Activated T-cell treated with anti-CD3 and anti-CD28 coated beads, Interleukin-2, amount 50 U/mL, for 1 hour (primary cell): Measurements from ENCODE around the gene FGD3.
"Not testable (repeated sequence)": the region's sequence is repeated elsewhere in the genome, so short reads cannot be mapped to it uniquely, and the experiment has no call there.

Source experiments
- DNase-seq: peaks from one replicate; pipeline ENCODE4 v3.0.0-alpha.2; 2020

FGD3 gene

DNA sequence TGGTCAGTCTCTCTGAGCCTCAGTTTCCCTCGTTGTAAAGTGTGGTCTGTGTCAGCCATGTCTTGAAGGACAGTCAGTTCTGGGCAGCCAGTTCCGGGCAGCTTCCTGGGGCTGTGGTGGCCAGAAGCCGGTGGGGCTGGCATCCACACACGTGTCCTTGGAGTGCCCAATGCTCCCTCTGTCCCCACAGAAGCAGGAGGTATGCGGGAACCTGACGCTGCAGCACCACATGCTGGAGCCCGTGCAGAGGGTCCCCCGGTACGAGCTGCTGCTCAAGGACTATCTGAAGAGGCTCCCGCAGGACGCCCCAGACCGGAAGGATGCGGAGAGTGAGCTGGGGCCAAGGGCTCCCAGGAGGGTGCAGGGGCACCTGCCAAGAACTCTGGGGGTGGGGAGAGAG, 62.7 kb downstream of the FGD3 start:
- DNase-seq = no peak

DNA sequence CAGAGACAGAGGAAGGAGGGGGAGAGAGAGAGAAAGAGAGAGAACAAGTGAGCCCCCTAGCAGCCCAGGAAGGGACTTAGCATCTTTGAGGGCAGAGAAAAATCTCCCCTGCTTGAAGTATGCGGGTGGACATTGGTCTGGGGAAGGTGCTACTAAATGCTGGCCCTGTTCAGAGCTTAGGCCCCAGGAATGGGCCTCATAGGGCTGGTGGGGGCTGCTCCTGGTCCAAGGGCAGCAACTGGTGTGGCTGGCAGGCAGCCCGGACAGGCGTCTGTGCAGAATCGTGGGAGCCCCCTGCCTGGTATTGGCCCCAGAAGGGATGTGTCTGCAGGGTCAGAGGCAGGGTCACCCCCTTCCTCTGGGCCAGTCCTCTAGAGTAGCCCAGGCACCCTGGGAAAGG, 63.4 kb downstream of the FGD3 start:
- no peak for DNase-seq

DNA sequence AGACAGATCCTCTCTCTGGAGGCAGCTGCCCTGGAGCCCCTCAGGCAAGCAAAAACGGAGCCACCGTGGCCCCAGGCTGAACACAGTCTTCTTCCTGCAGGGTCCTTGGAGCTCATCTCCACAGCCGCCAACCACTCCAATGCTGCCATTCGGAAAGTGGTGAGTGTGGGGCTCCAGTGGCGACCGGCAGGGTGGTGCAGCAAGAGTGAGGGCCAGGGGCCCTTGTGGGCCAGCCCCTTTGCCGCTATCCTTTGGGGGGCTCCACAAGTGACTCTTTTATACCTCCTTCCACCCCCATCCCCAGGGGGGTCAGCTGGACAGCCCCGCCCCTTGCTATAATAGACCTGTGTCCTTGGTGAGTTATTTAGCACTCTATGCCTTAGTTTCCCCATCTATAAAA, 63.8 kb downstream of the FGD3 start:
- no peak for DNase-seq

DNA sequence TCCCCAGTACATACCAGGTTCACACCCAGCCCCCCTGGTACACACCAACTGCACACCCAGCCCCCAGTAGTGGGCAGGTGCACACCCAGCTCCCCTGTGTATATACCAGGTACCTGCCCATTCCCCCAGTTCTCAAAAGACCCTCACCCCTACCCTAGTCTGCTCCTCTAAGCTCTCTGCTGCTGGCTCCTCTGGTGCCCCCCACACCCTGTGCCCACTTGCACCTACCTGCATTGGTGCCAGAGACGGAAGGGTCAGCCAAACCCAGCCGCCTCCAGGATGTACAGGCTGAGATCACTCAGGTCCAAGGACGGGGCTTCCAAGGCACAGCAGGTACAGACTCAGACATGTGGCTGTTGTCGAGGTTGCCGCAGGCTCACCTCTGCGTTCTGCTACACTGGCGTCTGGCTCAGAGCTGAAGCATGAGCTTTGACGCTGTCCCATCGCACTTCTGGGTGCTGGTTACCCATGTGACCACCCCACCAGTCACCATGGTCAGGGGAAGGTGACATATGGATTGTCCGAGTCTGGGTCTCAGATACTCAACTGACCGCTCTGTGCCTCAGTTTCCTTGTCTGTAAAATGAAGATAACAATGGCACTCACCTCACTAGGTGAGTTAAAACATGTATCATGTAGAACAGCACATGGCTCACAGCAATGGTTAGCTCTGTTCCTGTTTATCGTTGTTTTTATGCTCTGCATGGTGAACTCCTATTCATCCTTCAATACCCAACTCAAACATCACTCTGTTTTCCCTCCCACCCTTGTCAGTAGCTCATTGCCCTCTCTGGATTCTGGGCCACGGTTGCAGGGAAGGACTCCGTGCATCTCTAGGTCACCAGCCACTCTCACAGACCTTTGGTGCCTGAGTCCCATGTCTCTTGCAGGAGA, 65.9 kb downstream of the FGD3 start:
- no peak for DNase-seq

DNA sequence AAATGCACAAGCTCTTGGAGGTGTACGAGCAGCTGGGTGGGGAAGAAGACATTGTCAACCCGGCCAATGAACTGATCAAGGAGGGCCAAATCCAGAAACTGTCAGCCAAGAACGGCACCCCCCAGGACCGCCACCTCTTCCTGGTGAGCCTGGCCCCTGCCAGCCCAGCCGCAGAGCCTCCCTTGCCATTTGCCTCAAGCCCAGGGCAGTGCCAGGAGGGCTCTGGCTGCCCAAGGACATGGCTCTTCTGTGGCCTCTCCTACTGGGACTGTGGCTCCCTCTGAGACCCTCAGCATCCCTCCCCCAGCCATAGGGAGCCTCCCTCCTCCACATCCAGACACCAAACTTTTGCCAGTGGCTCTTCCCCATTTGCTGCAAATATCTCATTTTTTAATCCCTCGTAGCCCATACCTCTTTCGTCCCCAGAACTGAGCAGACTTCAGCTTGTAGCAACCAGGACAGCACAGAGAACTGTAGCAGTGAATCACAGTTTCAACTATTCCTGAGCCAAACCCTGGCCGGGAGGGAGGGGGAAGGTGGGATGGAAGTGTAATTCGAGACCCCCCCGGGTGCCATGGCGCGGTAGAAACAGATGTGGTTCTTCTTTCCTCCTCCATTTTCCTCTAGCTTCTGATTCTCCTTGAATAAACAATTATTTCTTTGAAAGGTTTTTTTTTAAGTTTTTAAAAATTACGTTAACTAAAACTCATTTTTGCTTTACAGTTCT, 66.7 kb downstream of the FGD3 start:
- DNase-seq = no peak

DNA sequence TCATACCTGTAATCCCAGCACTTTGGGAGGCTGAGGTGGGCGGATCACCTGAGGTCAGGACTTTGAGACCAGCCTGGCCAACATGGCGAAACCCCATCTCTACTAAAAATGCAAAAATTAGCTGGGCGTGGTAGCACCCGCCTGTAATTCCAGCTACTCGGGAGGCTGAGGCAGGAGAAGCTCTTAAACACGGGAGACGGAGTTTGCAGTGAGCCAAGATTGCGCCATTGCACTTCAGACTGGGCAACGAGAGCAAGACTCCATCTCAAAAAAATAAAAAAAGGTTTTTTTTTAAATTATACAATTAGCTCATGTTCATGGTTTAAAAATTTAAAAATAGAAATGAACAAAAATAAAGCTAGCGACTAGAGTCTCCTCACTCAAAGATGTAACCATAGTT, 67.9 kb downstream of the FGD3 start:
- DNase-seq = not testable (repeated sequence)

DNA sequence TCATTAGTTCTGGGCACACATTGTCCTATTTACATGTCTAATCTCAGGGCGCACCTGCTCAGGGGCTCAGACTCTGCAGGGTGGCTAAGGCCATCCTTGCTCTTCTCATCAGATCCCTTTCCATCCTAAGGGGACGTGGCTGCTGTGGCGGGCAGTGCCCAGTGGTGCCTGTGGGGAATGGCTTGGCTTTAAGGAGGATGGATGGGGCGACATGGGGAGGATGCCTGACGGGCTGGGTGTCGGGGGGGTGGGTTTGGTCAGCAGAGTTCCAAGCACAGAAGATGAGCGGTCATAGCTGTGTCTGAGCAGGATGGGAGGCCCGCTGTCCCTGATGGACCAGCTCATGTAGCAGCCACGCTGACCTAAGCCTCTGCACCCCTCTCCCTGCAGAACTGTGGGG, 70.3 kb downstream of the FGD3 start:
- no peak for DNase-seq

DNA sequence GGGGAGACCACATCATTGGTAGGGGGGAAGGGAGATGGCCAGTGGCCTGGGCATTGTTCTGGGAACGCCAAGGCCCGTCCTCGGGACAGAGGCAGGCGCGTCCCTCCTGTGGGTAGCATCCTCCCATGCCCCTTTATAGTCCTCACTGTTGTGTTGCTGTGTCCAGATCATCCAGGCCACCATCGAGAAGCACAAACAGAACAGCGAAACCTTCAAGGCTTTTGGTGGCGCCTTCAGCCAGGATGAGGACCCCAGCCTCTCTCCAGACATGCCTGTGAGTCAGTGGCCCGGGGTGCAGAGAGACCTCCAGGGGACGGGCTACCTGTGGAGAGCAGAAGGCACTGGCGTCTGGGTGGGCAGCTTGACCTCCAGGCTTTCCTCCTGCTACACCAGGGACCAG, 72.8 kb downstream of the FGD3 start:
- no peak for DNase-seq

DNA sequence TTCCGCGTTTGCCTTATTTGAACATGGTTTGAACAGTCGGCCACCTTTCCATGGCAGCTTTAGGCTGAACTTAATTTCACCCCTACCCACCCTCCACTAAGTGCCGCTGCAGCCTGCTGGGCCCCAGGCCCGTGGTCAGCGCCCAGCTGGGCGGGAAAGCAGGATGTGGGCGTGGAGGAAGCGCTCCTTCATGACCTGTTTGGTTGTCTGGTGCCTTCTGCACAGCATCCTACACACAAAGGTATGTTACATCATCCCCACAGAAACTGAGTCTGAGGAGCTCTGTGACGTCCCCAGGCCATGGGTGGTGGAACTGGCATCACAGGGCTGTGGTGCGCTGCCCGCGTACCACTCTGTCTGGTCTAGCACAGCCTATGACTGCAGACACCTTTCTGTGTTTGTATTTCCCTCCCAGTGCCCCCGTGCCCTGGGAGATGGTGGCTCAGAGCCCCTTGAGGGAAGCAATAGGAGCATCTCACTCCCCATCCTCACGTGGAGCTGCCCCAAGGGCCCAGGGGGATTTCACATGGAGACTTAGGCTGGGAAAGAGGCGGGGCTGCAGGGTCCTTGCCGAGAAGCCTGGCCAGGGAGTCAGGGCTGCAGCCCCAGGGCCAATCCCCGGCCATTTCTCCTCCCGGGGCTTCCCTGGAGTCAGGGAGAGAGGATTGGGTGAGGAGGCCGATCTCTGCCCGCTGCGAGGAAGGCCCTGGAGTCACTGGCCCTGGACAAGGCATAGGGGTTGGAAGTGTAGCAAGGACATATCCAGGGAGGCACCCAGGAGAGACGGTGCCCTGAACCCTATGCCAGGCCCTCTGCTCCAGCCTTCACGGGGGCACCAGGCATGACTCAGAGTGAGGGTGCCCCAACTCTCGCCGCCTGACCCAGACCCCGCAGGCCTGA, 73.7 kb downstream of the FGD3 start:
- peak; percentile 25 for DNase-seq

DNA sequence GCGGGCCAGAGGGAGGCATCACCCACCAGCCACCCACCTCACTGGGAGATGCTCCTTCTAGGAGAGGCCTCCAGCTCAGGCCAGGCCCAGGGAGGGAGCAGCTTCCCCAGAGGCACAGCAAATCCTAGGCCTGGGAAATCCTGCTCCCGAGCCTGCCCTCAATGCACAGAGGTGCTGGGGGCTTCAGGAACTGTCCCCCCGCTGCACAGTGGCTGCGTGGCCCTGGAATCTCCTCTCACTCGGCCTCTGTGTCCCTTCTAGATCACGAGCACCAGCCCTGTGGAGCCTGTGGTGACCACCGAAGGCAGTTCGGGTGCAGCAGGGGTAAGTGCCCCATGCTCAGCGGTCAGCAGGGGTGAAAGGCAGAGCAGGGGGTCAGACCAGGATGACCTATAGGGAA, 74.7 kb downstream of the FGD3 start:
- DNase-seq = no peak

DNA sequence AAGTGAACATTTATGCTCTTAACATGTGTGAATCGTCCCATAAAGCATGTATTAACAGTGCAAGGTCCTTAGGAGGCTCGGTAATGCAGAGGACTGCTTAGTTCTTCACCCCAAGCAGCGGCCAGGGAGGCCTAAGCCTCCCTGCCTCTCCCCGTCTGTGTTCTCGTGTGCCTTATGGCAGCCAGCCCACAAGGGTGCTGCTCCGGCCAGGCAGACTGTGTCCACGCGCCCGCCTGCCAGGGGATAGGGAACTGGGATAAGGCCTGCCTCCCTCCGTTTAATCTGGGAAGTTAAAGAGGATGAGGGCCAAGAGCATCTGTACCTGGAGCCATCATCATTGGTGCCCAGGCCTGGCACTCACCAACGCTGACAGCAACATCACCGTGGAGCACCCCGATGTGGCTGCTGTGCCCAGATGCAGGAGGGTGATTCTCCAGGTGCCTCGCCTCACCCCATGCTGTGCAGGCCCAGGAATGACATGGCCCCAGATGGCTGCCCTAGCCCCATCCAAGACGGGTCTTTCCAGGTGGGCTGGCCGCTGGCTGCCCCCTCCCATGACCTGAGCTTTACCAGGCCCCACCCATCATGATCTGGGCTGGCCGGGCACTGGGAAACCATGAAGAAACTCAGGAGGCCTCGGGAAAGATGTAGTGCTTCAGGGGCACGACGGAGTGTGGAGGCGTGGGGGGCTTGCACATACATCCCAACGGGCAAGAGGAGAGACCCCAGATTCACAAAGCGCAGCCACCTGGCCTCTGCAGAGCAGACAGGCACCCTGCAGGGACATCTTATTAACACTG, 75.6 kb downstream of the FGD3 start:
- no peak for DNase-seq

DNA sequence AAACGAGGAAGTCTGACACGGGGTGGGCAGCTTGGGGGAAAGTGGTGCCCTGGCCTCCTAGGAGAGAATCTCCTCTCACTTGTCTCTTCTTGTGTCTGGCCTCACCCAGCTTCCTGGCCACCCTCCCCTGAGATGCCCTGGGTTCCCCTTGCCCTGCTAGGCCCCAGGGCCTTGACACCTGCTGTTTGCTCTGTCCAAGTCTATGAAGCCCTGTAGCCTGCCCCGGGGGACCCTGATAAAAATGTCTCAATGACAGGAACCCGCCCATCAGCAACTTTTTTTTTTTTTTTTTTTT, 76.1 kb downstream of the FGD3 start:
- DNase-seq = no peak

DNA sequence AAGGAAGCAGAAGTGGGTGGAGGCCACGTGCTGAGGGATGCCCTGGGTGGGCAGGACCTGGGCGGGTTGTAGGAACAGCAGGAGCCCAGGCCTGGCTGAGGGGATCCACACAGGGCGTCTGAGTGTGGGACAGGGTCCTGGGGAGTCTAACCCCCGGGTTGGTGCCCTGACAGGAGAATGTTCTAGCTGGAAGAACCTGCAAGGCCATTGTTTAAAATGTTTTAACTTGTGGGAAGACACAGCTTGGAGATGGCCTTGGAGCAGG, 77.3 kb downstream of the FGD3 start:
- no peak for DNase-seq

DNA sequence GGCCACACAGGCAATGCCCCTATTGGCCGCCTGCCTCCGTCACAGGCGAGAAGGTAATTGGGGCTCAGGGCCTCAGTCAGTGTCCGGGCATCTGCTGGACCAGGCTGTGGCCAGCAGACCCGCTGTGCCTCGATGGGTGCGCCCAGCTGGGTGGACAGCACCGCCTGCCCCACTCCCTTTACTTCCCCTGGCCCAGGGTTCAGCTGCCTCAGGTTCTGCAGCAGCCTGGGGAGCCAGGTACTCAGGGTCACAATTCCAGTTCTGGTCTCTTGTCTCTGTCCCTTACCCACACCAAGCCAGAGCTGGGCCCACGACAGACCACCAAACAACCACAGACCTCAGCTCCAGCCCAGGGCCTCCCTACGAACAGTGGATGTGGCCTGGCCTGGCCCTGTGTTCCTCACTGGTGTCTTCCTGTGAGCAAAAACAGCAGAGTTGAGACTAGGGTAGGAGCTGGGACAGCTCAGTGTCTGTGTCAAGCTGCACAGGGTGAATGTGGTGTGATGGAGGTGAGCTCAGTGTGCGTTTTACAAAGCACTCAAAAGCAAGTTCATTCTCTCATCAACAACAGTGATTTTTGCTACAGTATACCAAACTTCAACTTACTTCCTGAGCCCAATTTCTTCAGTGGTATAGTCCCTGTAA, 77.8 kb downstream of the FGD3 start:
- DNase-seq = no peak

DNA sequence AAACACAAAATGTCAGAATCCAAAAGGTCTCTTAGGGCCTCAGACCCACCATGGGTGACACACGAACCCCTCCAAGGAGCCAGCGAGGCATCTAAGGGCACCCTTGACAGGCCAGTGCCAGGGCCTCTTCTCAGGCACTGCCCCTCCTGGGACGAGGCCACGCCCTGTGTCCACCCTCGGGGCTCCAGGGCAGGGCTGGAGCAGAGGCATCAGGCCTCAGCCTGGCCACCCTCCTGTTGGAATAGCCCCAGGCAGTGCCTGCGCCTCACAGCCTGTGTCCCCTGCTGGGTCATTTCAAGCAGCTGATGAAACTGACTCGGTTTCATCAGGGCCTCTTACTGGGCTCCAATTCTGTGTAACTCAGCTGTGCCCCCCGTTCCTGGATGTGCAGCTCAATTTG, 78.4 kb downstream of the FGD3 start:
- no peak for DNase-seq

DNA sequence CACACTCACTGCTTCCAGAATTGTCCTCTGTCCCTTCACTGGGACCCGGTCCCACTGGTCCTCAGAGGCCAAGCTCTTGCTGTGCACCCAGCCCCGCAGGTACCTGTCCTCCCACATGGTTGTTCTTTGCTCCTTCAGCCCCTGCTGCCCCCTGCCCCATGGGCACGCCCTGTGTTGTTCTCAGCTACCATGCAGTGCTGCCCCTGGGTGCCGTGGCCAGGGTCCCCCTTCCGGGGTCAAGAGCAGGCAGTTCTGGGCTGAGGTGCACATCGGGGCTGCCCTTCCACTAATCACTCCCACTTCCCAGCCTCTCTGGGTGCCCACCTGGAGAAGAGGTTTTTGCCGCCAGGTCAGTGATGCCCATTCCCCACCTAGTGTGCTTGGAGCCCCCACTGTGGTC, 79.3 kb downstream of the FGD3 start:
- no peak for DNase-seq

DNA sequence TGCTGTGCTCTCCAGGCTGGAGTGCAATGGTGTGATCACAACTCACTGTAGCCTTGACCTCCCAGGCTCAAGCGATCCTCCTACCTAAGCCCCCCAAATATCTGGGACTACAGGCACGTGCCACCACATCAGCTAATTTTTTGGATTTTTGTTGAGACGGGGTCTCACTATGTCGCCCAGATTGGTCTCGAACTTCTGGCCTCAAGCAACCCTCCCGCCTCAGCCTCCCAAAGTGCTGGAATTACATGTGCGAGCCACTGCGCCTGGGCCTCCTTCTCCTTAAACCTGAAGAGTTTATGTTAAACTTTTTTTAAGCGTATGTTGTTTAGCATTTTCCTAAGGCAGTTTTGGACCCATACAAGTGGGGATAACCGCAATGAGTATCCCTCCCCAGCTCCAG, 80.4 kb downstream of the FGD3 start:
- no peak for DNase-seq

DNA sequence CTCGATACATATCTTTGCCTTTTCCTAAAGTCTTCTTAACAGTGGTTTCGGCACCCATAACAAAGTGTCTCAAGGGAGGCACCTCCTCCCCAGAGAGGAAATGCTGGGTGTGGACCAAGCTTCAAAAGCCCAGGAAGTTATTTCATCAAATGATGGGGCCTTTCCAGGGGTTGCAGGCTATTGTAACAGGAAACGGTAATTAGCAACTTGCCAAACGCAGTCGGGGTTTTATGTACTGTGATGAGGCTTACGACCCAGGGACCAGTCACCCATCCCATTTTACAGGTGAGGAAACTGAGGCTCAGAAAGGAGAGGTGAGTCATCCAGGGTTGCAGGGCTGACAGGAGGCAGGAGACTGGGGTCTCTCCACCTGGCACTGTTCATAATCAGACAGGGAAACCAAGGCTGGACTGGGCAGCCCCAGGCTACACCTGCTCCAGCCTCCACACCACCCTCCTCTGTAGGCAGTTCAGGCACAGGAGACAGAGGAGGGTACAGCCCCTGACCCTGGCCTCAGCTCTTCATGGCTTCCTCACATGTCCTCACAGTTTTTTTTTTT, 81.2 kb downstream of the FGD3 start:
- DNase-seq = peak; percentile 60

DNA sequence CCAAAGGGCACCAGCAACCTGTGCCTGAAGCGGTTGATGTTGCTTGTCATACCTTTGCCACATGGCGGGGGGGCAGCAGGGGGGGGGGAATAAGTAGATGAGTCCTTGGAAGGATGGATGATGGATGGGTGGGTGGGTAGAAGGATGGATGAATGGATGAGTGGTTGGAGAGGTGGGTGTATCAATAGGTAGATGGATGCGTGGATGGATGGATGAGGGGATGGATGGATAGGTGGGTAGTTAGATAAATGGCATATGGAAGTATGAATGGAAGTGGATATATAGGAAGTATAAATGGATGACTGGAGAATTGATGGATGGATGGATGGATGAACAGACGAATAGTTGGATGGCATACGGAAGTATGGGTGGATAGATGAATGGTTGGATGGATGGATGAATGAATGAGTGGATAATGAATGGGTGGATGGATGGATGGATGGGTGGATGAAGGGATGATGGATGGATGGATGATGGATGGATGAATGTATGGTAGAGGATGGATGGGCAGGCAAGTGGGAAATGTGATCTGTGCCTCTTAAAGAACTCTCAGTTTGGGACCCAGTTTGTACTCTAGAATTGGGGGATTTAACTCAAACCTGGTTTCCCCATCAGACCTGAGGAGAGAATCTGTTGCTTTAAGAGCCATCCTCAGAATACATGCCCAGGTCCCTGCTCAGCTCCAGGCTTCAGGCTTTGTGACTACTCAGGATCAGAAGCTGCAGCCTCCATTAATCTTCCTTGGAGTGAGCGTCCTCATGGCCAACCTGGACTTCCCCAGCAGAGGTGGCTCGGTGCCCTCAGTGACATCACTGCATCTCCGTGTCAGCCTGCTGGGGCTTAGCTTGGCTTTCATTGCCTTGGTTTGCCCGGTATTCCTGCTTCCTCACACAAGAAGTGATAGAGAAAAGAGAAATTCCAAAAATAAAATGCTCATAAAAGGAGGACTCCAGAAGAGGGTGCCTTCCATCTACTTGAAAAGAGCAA, 83.6 kb downstream of the FGD3 start:
- no peak for DNase-seq

DNA sequence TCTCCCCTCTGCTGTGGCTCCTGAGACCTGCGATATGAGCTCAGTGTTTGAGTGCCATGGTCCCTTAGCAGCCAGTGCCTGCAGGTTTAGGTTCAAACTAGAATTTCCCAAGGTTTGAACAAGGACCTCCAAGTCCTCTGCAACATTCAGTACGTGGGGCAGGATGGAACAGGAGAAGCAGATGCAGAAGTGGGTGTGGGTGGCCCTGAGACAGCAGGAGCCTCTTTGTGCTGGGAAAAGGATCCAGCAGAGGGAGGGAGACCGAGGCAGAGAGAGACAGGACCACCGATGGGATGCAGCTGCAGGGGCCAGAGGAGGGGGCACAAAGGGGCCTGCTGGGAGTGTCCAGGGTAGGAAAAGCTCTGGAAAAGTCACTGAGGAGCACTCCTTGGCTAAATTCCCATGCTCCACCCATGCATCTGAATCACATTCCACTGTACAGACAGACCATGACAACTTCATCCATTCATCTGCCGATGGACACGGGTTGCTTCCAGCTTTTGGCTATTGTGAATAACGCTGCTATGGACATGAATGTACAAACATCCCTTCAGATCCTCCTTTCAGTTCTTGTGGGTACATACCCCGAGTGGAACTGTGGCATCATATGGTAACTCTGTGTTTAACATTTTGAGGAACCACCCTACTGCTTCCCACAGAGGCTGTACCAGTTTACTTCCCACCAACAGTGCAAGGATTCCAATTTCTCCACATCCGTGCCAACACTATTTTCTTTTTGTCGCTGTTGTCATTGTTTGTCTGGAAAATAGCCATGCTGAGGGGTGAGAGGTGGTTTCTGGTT, 84.5 kb downstream of the FGD3 start:
- no peak for DNase-seq
